ENCODE data around the gene AIFM3.

DNA sequence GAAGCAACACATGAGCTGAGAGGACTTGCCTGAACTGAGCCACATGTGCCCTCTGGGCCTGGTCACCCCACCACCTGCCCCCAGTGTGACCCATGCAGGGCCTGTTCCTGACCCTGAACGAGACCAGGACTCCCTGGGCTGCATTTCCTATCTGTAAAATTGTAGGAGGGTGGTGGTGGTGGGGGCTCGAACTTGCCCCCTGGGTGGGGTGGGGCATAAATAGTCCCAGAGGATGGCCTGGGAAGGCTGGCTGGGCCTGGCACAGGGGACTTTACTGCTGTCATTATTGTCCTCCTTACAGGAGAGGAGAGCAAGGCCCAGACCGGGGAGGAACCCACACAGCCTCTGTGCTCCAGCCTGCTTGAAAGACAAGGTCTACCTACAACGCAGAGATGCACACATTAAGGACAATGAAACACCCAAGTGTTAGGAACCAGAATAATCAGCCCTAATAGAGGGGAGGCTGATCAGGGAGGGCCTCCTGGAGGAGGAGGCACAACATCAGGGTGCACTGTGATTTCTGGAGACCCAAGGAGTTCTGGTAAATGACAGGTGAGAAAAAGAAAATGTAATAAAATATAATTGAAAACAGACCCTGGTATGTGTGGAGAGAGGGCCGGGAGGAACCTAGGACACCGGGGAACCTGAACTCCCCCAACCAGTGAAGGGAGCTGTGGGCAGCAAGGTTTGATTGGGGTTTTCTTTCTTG, 2.8 kb upstream of the AIFM3 start:
- TF ChIP-seq EZH2 (IDR thresholded peaks at IDR 0.05; ENCODE audit: borderline replicate concordance, insufficient read depth, low read depth, low read length, poor library complexity, severe bottlenecking) = no peak
- TF ChIP-seq, protein P1, sequence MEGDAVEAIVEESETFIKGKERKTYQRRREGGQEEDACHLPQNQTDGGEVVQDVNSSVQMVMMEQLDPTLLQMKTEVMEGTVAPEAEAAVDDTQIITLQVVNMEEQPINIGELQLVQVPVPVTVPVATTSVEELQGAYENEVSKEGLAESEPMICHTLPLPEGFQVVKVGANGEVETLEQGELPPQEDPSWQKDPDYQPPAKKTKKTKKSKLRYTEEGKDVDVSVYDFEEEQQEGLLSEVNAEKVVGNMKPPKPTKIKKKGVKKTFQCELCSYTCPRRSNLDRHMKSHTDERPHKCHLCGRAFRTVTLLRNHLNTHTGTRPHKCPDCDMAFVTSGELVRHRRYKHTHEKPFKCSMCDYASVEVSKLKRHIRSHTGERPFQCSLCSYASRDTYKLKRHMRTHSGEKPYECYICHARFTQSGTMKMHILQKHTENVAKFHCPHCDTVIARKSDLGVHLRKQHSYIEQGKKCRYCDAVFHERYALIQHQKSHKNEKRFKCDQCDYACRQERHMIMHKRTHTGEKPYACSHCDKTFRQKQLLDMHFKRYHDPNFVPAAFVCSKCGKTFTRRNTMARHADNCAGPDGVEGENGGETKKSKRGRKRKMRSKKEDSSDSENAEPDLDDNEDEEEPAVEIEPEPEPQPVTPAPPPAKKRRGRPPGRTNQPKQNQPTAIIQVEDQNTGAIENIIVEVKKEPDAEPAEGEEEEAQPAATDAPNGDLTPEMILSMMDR (IDR thresholded peaks at IDR 0.05) = no peak
